Measurements from ENCODE around the gene FBRSL1. TPM values are rescaled to one million over a fixed set of nuclear protein-coding genes. Genes with fewer than 3 reads are reported as not detected.

Gene FBRSL1
- polyA plus RNA-seq, 1 donor: 57.1 TPM

DNA sequence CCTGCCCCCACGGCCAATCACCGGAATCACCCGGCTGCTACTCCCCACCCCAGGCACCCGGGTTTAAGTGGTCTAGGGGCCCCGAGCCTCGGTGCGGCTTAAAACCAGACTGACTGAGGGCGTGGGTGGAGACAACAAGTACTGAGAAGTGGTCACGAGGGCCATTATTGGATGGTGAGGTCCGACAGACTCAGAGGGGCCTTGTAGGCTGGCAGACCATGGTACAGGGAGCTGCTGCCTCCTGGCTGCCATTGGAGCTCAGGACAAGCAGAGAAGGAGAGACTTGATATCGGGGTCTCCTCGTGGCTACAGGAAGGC, 54.1 kb downstream of the FBRSL1 start:
- H3K4me3 ChIP-seq (ENCODE audit: low read length): no peak overlapping the region
- no peak for DNase-seq
- H3K9me3 ChIP-seq (ENCODE audit: control insufficient read depth, low read depth, low read length): no peaks in the 10 kb centered on the region
- whole genome bisulfite sequencing (ENCODE audit: insufficient coverage, low lambda C conversion rate): no CpG with 5 or more reads among the region's 12 CpGs
- H3K27me3 ChIP-seq (ENCODE audit: control insufficient read depth, insufficient read depth, low read length): no peaks in the 10 kb centered on the region
- peaks cover 3% of the 10 kb centered on the region for H3K4me1 ChIP-seq (ENCODE audit: control insufficient read depth, insufficient read depth, low read length)
- peaks cover 8% of the 10 kb centered on the region for H3K36me3 ChIP-seq (ENCODE audit: control insufficient read depth, insufficient read depth, low read length)
- H3K27ac ChIP-seq (ENCODE audit: low read length): no peak overlapping the region

DNA sequence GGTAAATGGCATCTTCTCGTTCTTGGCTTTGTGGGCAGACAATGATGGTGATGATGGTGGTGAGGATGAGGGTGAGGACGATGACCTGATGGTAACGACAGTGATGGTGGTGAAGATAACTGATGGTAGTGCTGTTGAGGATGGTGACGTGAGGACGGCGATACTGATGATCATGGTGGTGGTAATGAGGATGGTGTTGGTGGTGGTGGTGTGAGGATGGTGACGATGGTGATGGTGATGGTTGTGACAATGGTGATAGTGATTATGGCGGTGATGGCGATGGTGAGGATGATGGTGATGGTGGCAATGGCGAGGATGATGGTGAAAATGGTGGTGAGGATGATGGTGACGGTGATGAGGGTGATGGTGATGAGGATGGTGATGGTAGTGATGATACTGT, 54.5 kb downstream of the FBRSL1 start:
- Histone ChIP-seq H3K4me3 (ENCODE audit: low read length) (no peak overlapping the region), H3K27me3 (ENCODE audit: control insufficient read depth, insufficient read depth, low read length) (no peaks in the 10 kb centered on the region), H3K4me1 (ENCODE audit: control insufficient read depth, insufficient read depth, low read length) (peaks cover 3% of the 10 kb centered on the region), H3K36me3 (ENCODE audit: control insufficient read depth, insufficient read depth, low read length) (peaks cover 8% of the 10 kb centered on the region), H3K9me3 (ENCODE audit: control insufficient read depth, low read depth, low read length) (no peaks in the 10 kb centered on the region), H3K27ac (ENCODE audit: low read length) (no peak overlapping the region)
- DNase-seq: no peak
- 100% methylated on average over 5 of the region's 11 CpGs for WGBS (ENCODE audit: insufficient coverage, low lambda C conversion rate)

DNA sequence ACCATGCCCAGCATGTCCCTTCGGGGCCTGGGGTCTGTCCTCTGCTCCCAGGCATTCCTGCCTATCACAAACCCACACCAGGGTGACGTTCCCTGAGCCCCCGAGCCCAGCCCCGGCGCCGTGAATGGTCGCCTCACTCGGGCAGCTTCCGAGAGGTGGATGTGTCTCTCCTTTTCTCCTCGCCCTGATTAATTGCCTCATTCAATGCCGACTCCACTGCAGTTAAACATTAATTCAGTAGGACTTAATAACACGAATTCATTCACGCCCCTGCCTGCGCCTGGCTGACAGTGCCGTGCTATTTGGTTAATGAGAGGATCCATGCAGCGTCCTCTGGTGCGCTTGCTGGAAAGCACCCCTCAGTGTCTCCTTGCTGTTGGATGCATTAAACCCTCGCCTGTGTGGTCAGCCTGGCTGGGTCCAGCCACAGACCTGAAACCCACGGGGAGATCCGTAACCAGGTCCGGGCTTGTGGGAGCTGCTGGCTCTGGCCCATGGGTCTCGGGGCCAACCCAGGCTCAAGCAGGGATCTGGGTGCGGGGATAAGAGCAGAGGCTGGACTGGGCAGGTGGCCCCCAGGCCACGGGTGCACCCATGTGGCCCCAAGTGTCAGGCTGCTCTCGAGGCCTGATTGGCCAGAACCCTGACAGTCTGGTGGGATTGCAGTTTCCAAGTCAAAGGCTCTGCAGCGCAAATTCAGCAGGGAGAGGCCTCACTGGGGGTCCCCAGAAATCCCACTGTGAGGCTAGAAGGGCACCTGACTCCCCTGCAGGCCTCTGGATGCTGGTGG, 55.4 kb downstream of the FBRSL1 start:
- DNase-seq: peak in 1 of 2 donors; percentile 60
- no peaks in the 10 kb centered on the region for H3K9me3 ChIP-seq (ENCODE audit: control insufficient read depth, low read depth, low read length)
- no peak overlapping the region for H3K4me3 ChIP-seq (ENCODE audit: low read length)
- no CpG with 5 or more reads among the region's 26 CpGs for WGBS (ENCODE audit: insufficient coverage, low lambda C conversion rate)
- H3K27ac ChIP-seq (ENCODE audit: low read length): no peak overlapping the region
- H3K4me1 ChIP-seq (ENCODE audit: control insufficient read depth, insufficient read depth, low read length): peaks cover 3% of the 10 kb centered on the region
- H3K36me3 ChIP-seq (ENCODE audit: control insufficient read depth, insufficient read depth, low read length): peaks cover 8% of the 10 kb centered on the region
- no peaks in the 10 kb centered on the region for H3K27me3 ChIP-seq (ENCODE audit: control insufficient read depth, insufficient read depth, low read length)

DNA sequence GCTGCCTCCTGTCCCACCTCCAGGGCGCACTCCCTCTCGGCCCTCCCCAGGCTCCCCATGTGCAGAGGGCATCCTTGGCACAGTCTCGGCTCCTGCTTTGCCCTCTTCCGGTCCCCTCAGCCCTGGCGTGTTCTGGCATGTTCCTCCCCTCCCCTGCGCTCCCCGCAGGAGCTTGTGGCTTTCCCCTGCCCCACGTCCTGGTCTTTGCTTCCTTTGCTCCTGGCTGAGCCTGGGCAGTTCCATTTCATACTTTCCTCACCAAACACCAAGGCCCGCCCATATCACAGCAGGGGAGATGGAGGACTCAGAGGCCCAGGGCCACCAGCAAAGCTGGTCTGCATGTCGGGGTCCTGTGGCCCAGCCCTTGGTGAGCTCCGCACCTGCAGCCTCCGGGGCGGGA, 56.0 kb downstream of the FBRSL1 start:
- H3K4me3 ChIP-seq (ENCODE audit: low read length): no peak overlapping the region
- H3K9me3 ChIP-seq (ENCODE audit: control insufficient read depth, low read depth, low read length): no peaks in the 10 kb centered on the region
- no peak overlapping the region for H3K27ac ChIP-seq (ENCODE audit: low read length)
- H3K4me1 ChIP-seq (ENCODE audit: control insufficient read depth, insufficient read depth, low read length): peaks cover 3% of the 10 kb centered on the region
- DNase-seq: no peak
- no peaks in the 10 kb centered on the region for H3K27me3 ChIP-seq (ENCODE audit: control insufficient read depth, insufficient read depth, low read length)
- WGBS (ENCODE audit: insufficient coverage, low lambda C conversion rate): no CpG with 5 or more reads among the region's 13 CpGs
- peaks cover 8% of the 10 kb centered on the region for H3K36me3 ChIP-seq (ENCODE audit: control insufficient read depth, insufficient read depth, low read length)

DNA sequence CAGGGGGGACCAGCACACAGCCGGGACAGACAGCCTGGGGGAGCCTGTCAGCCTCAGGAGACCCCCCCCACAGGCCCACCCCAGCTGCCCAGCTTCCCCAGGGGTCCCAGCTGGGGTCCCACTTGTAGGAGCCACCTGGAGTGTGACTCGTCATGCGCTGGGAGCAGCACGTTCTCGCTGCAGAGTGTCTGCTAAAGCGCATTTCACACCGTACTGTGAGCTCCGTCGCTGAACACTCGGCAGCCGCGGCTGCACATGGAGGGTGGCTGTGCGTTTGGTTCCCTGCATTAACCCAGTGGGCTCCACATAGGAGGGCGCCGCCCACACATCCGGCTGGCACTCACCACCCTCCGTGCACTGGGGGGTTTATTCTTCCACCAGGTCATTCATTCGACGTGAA, 56.7 kb downstream of the FBRSL1 start:
- no peak overlapping the region for H3K27ac ChIP-seq (ENCODE audit: low read length)
- peaks cover 8% of the 10 kb centered on the region for H3K36me3 ChIP-seq (ENCODE audit: control insufficient read depth, insufficient read depth, low read length)
- no peaks in the 10 kb centered on the region for H3K27me3 ChIP-seq (ENCODE audit: control insufficient read depth, insufficient read depth, low read length)
- WGBS (ENCODE audit: insufficient coverage, low lambda C conversion rate): no CpG with 5 or more reads among the region's 19 CpGs
- DNase-seq: no peak
- H3K4me3 ChIP-seq (ENCODE audit: low read length): no peak overlapping the region
- no peaks in the 10 kb centered on the region for H3K9me3 ChIP-seq (ENCODE audit: control insufficient read depth, low read depth, low read length)
- H3K4me1 ChIP-seq (ENCODE audit: control insufficient read depth, insufficient read depth, low read length): peaks cover 3% of the 10 kb centered on the region

DNA sequence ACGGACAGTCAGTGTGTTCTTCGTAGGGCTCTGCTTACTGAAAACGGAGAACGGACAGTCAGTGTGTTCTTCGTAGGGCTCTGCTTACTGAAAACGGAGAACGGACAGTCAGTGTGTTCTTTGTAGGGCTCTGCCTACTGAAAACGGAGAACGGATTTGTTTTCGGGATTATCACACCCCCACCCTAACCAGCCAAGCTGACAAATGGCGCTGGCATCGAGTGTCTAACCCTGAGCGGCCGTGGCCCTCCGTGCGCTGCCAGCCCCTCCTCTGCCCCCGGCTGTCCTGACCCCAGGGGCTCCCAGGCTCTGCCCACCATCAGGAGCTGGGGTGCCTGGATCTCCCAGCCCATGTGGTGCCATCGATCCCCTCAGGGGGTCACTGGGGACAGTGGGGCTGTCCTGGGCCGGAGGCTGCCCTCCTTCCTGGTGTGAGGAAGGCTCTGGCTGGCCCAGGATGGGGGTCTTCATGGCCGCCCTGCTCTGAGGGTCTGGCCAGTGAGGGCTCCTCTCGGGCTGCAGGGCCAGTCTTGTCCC, 57.3 kb downstream of the FBRSL1 start:
- Histone ChIP-seq H3K27me3 (ENCODE audit: control insufficient read depth, insufficient read depth, low read length) (no peaks in the 10 kb centered on the region), H3K9me3 (ENCODE audit: control insufficient read depth, low read depth, low read length) (no peaks in the 10 kb centered on the region), H3K4me3 (ENCODE audit: low read length) (no peak overlapping the region), H3K27ac (ENCODE audit: low read length) (no peak overlapping the region), H3K36me3 (ENCODE audit: control insufficient read depth, insufficient read depth, low read length) (peaks cover 11% of the 10 kb centered on the region), H3K4me1 (ENCODE audit: control insufficient read depth, insufficient read depth, low read length) (peaks cover 3% of the 10 kb centered on the region)
- no peak for DNase-seq
- WGBS (ENCODE audit: insufficient coverage, low lambda C conversion rate): no CpG with 5 or more reads among the region's 21 CpGs

DNA sequence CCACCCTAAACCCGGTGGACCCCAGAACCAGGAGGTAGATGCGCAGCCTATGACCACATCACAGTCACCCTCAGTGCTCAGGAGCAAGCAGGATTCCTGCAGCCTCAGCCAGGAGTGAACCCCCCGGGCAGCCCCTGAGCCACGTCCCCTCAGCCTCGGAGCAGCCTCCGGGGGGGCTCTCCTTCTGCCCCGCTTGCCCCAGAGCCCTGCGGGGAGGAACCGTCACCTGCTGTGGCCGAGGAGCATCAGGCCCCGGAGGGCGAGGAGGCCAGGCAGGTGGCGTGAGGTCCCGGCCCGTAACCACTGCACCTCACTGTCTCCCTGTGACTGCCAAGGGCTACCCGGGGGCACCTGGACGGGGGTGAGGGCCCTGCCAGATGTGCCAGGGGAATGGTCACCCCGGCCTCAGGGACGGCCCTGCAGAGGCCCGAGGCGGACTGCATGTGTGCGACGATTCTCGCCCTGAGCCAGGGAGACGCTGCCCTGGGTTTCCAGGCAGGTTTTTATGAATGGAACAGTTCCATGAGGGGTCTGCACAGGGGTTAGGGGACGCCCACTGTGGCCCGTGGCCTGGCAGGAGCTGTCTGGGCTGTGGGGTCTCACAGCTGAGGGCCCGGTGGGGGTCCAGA, 58.6 kb downstream of the FBRSL1 start:
- peaks cover 14% of the 10 kb centered on the region for H3K36me3 ChIP-seq (ENCODE audit: control insufficient read depth, insufficient read depth, low read length)
- H3K9me3 ChIP-seq (ENCODE audit: control insufficient read depth, low read depth, low read length): no peaks in the 10 kb centered on the region
- no CpG with 5 or more reads among the region's 28 CpGs for WGBS (ENCODE audit: insufficient coverage, low lambda C conversion rate)
- H3K4me3 ChIP-seq (ENCODE audit: low read length): no peak overlapping the region
- H3K27ac ChIP-seq (ENCODE audit: low read length): no peak overlapping the region
- peaks cover 3% of the 10 kb centered on the region for H3K4me1 ChIP-seq (ENCODE audit: control insufficient read depth, insufficient read depth, low read length)
- no peak for DNase-seq
- H3K27me3 ChIP-seq (ENCODE audit: control insufficient read depth, insufficient read depth, low read length): no peaks in the 10 kb centered on the region

DNA sequence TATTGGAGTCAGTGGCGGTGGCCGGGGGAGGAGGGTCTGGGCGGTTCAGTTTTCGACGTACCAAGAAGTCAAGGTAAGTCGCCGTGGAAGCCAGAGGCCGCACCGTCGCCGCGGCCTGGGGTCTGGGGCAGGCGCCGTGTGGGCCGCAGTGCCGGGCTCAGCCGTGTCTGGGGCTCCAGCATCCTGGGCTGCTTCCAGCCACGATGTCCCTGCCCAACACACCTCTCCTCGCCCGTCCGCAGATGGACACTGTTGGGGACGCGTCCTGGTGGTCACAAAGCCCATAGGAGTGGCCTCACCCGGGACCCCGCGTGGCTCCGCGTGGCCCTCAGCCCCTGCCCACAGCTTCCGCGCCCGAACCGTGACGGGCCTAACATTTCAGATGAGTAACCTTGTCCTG, 59.1 kb downstream of the FBRSL1 start:
- no CpG with 5 or more reads among the region's 33 CpGs for WGBS (ENCODE audit: insufficient coverage, low lambda C conversion rate)
- DNase-seq: no peak
- Histone ChIP-seq H3K36me3 (ENCODE audit: control insufficient read depth, insufficient read depth, low read length) (peaks cover 18% of the 10 kb centered on the region), H3K4me3 (ENCODE audit: low read length) (no peak overlapping the region), H3K27ac (ENCODE audit: low read length) (no peak overlapping the region), H3K4me1 (ENCODE audit: control insufficient read depth, insufficient read depth, low read length) (peaks cover 3% of the 10 kb centered on the region), H3K9me3 (ENCODE audit: control insufficient read depth, low read depth, low read length) (no peaks in the 10 kb centered on the region), H3K27me3 (ENCODE audit: control insufficient read depth, insufficient read depth, low read length) (no peaks in the 10 kb centered on the region)

DNA sequence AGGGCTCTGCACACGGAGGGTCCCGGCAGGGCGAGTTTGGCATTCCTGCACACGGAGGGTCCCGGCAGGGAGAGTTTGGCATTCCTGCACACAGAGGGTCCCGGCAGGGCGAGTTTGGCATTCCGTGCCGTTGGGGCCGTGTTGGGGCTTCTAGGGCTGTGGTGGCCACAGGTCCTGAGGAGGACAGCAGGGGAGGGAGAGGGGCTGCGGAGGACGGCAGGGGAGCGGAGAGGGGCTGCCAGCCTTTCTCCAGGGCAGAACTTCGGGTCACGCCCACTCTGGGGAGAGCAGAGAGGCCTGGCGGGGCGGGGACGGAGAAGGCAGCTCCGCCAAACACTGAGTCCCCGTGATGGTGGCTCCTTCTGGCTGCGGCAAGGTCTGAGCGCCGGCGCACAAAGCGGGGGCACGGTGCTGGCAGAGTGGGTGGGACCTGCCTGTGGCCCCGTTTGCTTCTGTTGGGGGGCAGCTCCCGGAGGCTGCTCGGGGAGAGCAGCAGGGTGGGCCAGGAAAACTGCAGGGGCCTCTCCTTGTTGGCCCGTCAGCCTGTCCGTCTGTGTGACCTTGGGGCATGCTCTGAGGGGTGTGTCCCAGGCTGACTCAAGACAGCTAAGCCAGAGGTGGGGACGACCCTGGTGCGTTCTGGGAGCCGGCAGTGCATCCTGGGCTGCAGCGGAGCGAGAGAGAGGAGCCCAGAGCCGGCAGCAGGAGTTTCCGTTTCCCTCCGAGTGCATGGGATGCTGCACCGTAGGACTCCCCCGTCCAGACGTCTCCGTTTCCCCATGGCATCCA, 60.3 kb downstream of the FBRSL1 start:
- peaks cover 20% of the 10 kb centered on the region for H3K36me3 ChIP-seq (ENCODE audit: control insufficient read depth, insufficient read depth, low read length)
- H3K4me1 ChIP-seq (ENCODE audit: control insufficient read depth, insufficient read depth, low read length): no peaks in the 10 kb centered on the region
- WGBS (ENCODE audit: insufficient coverage, low lambda C conversion rate): no CpG with 5 or more reads among the region's 43 CpGs
- H3K4me3 ChIP-seq (ENCODE audit: low read length): no peak overlapping the region
- DNase-seq: no peak
- no peak overlapping the region for H3K27ac ChIP-seq (ENCODE audit: low read length)
- no peaks in the 10 kb centered on the region for H3K9me3 ChIP-seq (ENCODE audit: control insufficient read depth, low read depth, low read length)
- no peaks in the 10 kb centered on the region for H3K27me3 ChIP-seq (ENCODE audit: control insufficient read depth, insufficient read depth, low read length)

DNA sequence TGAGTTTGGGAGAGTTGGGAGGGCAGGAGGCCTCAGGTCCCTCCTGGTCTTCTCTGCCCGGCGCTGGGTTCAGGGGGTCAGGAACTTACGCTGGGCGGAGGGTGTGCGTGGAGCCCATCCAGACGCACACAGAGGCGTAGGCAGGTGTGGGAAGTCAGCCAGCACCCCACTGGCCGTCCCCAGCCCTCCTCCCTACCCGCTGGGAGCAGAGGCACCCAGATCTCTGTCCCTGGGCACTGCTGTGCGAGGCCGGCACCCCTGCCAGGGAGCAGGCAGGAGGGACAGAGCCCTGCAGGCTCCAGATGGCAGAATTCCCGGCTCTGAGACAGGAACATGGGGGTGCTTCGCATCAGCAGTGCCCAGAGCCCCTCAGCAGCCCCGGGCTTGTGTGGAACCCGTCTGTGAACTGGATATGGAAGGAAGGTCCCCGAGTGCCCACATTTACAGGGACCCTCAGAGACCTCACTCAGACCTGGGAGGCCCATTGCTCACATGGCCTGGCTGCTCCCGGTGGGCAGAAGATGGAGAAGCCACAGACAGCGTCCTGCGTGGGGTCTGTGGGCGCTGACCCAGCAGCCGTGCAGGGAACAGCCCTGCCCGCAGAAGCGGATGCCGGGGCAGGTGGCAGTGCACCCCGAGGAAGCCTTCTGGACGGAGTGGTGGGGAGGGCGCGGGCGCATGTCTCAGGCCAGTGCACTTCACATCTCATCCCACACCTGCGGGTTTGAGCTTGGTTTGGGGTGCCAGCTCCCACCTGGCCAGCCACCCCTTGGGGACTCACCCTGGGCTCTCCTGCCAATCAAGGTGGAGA, 61.1 kb downstream of the FBRSL1 start:
- Histone ChIP-seq H3K4me1 (ENCODE audit: control insufficient read depth, insufficient read depth, low read length) (no peaks in the 10 kb centered on the region), H3K4me3 (ENCODE audit: low read length) (no peak overlapping the region), H3K9me3 (ENCODE audit: control insufficient read depth, low read depth, low read length) (no peaks in the 10 kb centered on the region), H3K36me3 (ENCODE audit: control insufficient read depth, insufficient read depth, low read length) (peaks cover 20% of the 10 kb centered on the region), H3K27ac (ENCODE audit: low read length) (no peak overlapping the region), H3K27me3 (ENCODE audit: control insufficient read depth, insufficient read depth, low read length) (no peaks in the 10 kb centered on the region)
- DNase-seq: no peak
- no CpG with 5 or more reads among the region's 30 CpGs for WGBS (ENCODE audit: insufficient coverage, low lambda C conversion rate)
